ENCODE measurements around the gene GRAMD2A.

DNA sequence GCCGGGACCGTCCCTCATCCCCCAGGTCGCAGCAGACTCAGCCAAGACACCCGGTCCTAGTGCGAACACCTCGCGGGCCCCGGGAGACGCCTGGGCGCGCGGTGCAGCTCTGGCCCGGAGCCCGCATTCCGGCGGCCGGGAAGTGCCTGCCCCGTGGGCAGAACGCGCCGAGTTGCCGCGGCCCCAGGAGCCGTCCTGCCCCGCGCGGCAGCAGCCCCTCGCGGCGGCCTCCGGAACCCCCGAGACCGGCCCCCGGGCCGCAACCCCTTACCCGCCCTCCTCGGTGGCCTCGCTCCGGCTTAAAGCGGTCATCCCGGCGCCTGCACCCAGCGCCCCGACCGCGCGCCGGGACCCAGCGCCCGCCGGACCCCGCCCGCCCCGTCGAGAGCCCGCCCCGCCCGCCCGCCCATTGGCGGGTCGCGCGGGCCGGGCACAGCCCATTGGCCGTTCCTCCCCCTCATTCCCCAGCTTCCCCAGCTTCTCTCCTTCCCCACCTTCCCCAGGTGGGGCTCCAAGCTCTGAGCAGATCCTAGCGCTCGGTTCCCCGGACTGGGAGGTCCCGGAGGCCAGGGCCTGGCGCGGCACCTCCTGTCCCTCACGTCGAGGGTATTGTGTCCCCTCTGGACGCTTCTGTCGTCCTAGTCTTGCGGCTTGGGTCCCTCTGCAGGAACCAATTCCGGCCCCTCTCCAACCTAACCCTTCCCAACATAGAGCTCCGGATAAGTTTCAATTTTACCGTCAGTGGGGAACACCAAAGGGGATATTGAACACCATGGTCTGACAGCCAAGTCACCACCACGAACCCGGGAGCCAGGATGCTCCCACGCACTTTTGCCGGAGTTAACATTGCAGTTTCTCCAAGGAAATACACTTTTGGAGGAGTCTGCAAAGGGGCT lies at the start of gene GRAMD2A:
- TF ChIP-seq POLR2A (IDR thresholded peaks at IDR 0.05) = peak in 1 of 2 donors; percentile 57
- TF ChIP-seq, protein P1, sequence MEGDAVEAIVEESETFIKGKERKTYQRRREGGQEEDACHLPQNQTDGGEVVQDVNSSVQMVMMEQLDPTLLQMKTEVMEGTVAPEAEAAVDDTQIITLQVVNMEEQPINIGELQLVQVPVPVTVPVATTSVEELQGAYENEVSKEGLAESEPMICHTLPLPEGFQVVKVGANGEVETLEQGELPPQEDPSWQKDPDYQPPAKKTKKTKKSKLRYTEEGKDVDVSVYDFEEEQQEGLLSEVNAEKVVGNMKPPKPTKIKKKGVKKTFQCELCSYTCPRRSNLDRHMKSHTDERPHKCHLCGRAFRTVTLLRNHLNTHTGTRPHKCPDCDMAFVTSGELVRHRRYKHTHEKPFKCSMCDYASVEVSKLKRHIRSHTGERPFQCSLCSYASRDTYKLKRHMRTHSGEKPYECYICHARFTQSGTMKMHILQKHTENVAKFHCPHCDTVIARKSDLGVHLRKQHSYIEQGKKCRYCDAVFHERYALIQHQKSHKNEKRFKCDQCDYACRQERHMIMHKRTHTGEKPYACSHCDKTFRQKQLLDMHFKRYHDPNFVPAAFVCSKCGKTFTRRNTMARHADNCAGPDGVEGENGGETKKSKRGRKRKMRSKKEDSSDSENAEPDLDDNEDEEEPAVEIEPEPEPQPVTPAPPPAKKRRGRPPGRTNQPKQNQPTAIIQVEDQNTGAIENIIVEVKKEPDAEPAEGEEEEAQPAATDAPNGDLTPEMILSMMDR (IDR thresholded peaks at IDR 0.05) = peak in 1 of 6 experiments; percentile 30
